GM18511 (cell line): Measurements from ENCODE around the gene XRCC5.
"Not testable (repeated sequence)": the region's sequence is repeated elsewhere in the genome, so short reads cannot be mapped to it uniquely, and the experiment has no call there.

Experiments
- ATAC-seq: cut with Tn5 transposase; IDR thresholded peaks from one replicate; pipeline ENCODE4 v1.9.1; 2021; ENCODE audit warnings: mild to moderate bottlenecking, moderate library complexity; ENCODE audit not compliant: unreplicated experiment

XRCC5 gene

GRCh38 chr2:216108967-216109921 is at the start of gene XRCC5:
TSS of gene XRCC5 (plus strand) at chr2:216109348. CDS start at chr2:216109437, 89 bp downstream.
- peak; percentile 61 for ATAC-seq

GRCh38 chr2:216064014-216064630 is 45.0 kb upstream of the XRCC5 start:
- no peak for ATAC-seq

GRCh38 chr2:216064665-216065064 is 44.5 kb upstream of the XRCC5 start:
- no peak for ATAC-seq

GRCh38 chr2:216066230-216066629 is 42.9 kb upstream of the XRCC5 start:
- ATAC-seq, result no peak

GRCh38 chr2:216069028-216069427 is 40.1 kb upstream of the XRCC5 start:
- ATAC-seq, result no peak

GRCh38 chr2:216070195-216070594 is 39.0 kb upstream of the XRCC5 start:
- ATAC-seq, result no peak

GRCh38 chr2:216071111-216071851 is 37.9 kb upstream of the XRCC5 start:
- ATAC-seq, result no peak

GRCh38 chr2:216072473-216072872 is 36.7 kb upstream of the XRCC5 start:
- ATAC-seq, result no peak

GRCh38 chr2:216073773-216074172 is 35.4 kb upstream of the XRCC5 start:
- no peak for ATAC-seq

GRCh38 chr2:216074380-216074779 is 34.8 kb upstream of the XRCC5 start:
- ATAC-seq, result no peak

GRCh38 chr2:216074794-216075193 is 34.4 kb upstream of the XRCC5 start:
- no peak for ATAC-seq

- no peak for ATAC-seq
Measured at GRCh38 chr2:216075510-216076485, 33.4 kb upstream of the XRCC5 start.

- no peak for ATAC-seq
Measured at GRCh38 chr2:216078776-216079175, 30.4 kb upstream of the XRCC5 start.

- not testable (repeated sequence) for ATAC-seq
Measured at GRCh38 chr2:216080048-216080447, 29.1 kb upstream of the XRCC5 start.

- ATAC-seq, result no peak
Measured at GRCh38 chr2:216081012-216081411, 28.1 kb upstream of the XRCC5 start.

GRCh38 chr2:216081487-216082116 is 27.5 kb upstream of the XRCC5 start, which contains the start of the genes PECR and TMEM169:
TSS of gene PECR (minus strand) at chr2:216081809. CDS start at chr2:216081741, 68 bp downstream.
TSS of gene TMEM169 (plus strand) at chr2:216081919. CDS start at chr2:216095964, 14,045 bp downstream.
- ATAC-seq, result peak; percentile 94

GRCh38 chr2:216082117-216082711 is 26.9 kb upstream of the XRCC5 start:
- peak; percentile 30 for ATAC-seq

GRCh38 chr2:216082805-216083204 is 26.3 kb upstream of the XRCC5 start:
- no peak for ATAC-seq
